GM12878 (cell line): ENCODE results near the gene RIC1. TPM values are rescaled to one million over a fixed set of nuclear protein-coding genes. Genes with fewer than 3 reads are reported as not detected.

ENCODE experiments used
- ASH2L ChIP-seq: fragments of 300-600, 200-600 bp; sonication (generic); IDR thresholded peaks from 2 replicates; pipeline ENCODE4 v1.6.1; 2017; ENCODE audit warnings: low read depth, mild to moderate bottlenecking, borderline replicate concordance
- CUX1 ChIP-seq: IDR thresholded peaks from 2 replicates; pipeline ENCODE4 v1.6.1; 2012; ENCODE audit warnings: improper control_type of control experiment, low read depth, low read length; ENCODE audit not compliant: insufficient replicate concordance
- EZH2 ChIP-seq: IDR thresholded peaks from 2 replicates; pipeline ENCODE4 v1.6.1; 2012; ENCODE audit warnings: low read depth, mild to moderate bottlenecking, control low read depth, inconsistent platforms, low read length, borderline replicate concordance; ENCODE audit not compliant: control insufficient read depth
- GABPA ChIP-seq: IDR thresholded peaks from 2 replicates; pipeline ENCODE4 v1.6.1; 2014; ENCODE audit warnings: antibody characterized with exemption, low read depth, mild to moderate bottlenecking, inconsistent platforms
- HDAC6 ChIP-seq: fragments of 200-600 bp; sonication (generic); IDR thresholded peaks from one replicate; pipeline ENCODE4 v1.8.0; 2017; ENCODE audit warnings: antibody characterized with exemption; ENCODE audit not compliant: unreplicated experiment
- NFYA ChIP-seq: IDR thresholded peaks from 2 replicates; pipeline ENCODE4 v1.6.1; 2011; ENCODE audit warnings: low read depth, mild to moderate bottlenecking, low read length, improper control_type of control experiment, borderline replicate concordance
- NR2F1 ChIP-seq: fragments of 450-650 bp; conservative IDR thresholded peaks from 2 replicates; pipeline ENCODE4 v1.6.1; 2017; ENCODE audit warnings: mild to moderate bottlenecking
- RBBP5 ChIP-seq: fragments of 200-600 bp; sonication (generic); conservative IDR thresholded peaks from 2 replicates; pipeline ENCODE4 v1.6.1; 2016
- RELA ChIP-seq: fragments of 450-650 bp; IDR thresholded peaks from 2 replicates; pipeline ENCODE4 v1.8.0; 2014; ENCODE audit warnings: borderline replicate concordance; ENCODE audit not compliant: partially characterized antibody
- SIN3A ChIP-seq: IDR thresholded peaks from 2 replicates; pipeline ENCODE4 v1.6.1; 2012; ENCODE audit warnings: low read depth, low read length, improper control_type of control experiment
- SREBF2 ChIP-seq: IDR thresholded peaks from 2 replicates; pipeline ENCODE4 v1.6.1; 2012; ENCODE audit warnings: mild to moderate bottlenecking, low read length
- TCF12 ChIP-seq: IDR thresholded peaks from 2 replicates; pipeline ENCODE4 v1.6.1; 2011; ENCODE audit warnings: low read depth, mild to moderate bottlenecking, low read length
- WRNIP1 ChIP-seq: IDR thresholded peaks from 2 replicates; pipeline ENCODE4 v1.6.1; 2011; ENCODE audit warnings: low read depth, low read length, improper control_type of control experiment, borderline replicate concordance
- ZZZ3 ChIP-seq: IDR thresholded peaks from 2 replicates; pipeline ENCODE4 v1.6.1; 2011; ENCODE audit warnings: low read depth; ENCODE audit not compliant: control insufficient read depth, insufficient read length
- polyA plus RNA-seq, 11 experiments: library from polyadenylated mRNA; depleted of rRNA in 4 of 11; unstranded in 6 of 11; stranded (reverse) in 5 of 11; fragments of >200 nt; fragmentation: Nextera tagmentation in 4 of 11; fragmentation: Illumina TruSeq in 1 of 11; extraction: Ambion mirVana in 4 of 11; extraction: Trizol in 1 of 11; gene quantifications; 1 replicate in 1 of 11; 2 replicates in 10 of 11; pipeline versions ENCODE4 v1.2.1 to v1.2.3, GENCODE V29; 2011 to 2016; ENCODE audit warnings: inconsistent platforms in 2 of 11, missing spikeins in 2 of 11, low read depth in 1 of 11
- total RNA-seq, 4 experiments: library from RNA; depleted of rRNA in 3 of 4; stranded (reverse); fragments of >200 nt in 3 of 4; fragmentation: Illumina TruSeq in 1 of 4; extraction: Trizol in 1 of 4; gene quantifications; 2 replicates each; pipeline versions ENCODE4 v1.2.1 to v1.2.3, GENCODE V29; 2013 to 2021
- TF ChIP-seq, protein P1 (sequence below): IDR thresholded peaks from 2 replicates; pipeline ENCODE4 v1.6.1; 2011; ENCODE audit warnings: borderline replicate concordance, low read depth, mild to moderate bottlenecking, moderate library complexity, mixed read lengths, low read length; ENCODE audit not compliant: insufficient read depth; ENCODE audit errors: extremely low read length
- TF ChIP-seq, protein P2 (sequence below): IDR thresholded peaks from 2 replicates; pipeline ENCODE4 v1.6.1; 2012; ENCODE audit warnings: low read depth, low read length, improper control_type of control experiment
- TF ChIP-seq, protein P3 (sequence below): fragments of 450-650 bp; formaldehyde crosslinking; IDR thresholded peaks from 2 replicates; pipeline ENCODE4 v1.4.0; 2020; ENCODE audit warnings: mild to moderate bottlenecking, moderate library complexity

Gene RIC1
- total and polyA plus RNA-seq, 10 of the 15 experiments (the other 5 are each of a cell fraction or from before 2014, with no cell fraction given): 6.2 to 59.8 (median 33.3) TPM

DNA sequence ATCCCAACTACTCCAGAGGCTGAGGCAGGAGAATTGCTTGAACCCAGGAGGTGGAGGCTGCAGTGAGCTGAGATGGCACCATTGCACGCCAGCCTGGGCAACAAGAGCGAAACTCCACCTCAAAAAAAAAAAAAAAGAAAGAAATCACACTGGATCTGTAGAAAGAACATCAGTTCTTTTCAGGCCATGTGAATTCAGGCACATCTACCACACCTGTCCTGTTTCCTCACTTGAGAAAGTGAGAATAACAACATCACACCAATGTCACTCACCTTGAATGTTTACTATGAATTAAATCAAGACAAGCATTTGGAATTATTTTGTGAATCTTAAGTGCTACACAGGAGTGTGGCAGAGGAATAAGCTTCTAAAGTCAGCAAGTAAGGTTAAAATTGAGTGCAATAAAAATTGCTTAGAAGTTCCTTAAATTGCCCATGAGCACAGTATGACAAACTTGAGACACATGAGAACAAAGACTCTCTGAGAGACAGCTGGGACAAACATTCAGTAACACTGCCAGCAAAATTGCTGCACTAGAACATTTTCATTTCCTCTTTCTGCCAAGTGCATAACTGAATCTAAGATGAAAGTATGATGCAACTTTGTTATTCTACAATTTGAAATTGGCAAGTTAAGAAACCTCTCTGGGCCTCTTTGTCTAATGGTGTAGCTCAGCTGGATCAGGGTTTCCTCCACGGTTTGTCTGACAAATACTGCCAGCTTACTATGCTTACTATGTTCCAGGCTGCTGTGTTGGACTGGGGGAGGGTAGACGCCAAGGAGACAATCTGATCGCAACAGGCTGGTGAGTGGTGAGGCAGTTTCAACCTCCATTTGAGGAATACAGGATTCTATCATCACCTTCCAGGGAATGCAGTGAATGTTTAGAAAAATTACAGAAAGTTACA lies 1.9 kb upstream of the RIC1 start (continued):
- TF ChIP-seq TCF12 (peak; percentile 85; the same call in 1 of the 2 replicates), NFYA (no peak), NR2F1 (no peak), SIN3A (0 out of 2 replicates have a peak, but pooled peaks have one; percentile 58), EZH2 (no peak), HDAC6 (no peak), GABPA (0 out of 2 replicates have a peak, but pooled peaks have one; percentile 28), SREBF2 (no peak), RELA (no peak), WRNIP1 (0 out of 2 replicates have a peak, but pooled peaks have one; percentile 83), ASH2L (0 out of 2 replicates have a peak, but pooled peaks have one; percentile 52), RBBP5 (no peak), ZZZ3 (no peak), CUX1 (no peak)
- TF ChIP-seq, protein P1, sequence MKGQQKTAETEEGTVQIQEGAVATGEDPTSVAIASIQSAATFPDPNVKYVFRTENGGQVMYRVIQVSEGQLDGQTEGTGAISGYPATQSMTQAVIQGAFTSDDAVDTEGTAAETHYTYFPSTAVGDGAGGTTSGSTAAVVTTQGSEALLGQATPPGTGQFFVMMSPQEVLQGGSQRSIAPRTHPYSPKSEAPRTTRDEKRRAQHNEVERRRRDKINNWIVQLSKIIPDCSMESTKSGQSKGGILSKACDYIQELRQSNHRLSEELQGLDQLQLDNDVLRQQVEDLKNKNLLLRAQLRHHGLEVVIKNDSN: no peak
- TF ChIP-seq, protein P2, sequence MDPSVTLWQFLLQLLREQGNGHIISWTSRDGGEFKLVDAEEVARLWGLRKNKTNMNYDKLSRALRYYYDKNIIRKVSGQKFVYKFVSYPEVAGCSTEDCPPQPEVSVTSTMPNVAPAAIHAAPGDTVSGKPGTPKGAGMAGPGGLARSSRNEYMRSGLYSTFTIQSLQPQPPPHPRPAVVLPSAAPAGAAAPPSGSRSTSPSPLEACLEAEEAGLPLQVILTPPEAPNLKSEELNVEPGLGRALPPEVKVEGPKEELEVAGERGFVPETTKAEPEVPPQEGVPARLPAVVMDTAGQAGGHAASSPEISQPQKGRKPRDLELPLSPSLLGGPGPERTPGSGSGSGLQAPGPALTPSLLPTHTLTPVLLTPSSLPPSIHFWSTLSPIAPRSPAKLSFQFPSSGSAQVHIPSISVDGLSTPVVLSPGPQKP: no peak
- TF ChIP-seq, protein P3, sequence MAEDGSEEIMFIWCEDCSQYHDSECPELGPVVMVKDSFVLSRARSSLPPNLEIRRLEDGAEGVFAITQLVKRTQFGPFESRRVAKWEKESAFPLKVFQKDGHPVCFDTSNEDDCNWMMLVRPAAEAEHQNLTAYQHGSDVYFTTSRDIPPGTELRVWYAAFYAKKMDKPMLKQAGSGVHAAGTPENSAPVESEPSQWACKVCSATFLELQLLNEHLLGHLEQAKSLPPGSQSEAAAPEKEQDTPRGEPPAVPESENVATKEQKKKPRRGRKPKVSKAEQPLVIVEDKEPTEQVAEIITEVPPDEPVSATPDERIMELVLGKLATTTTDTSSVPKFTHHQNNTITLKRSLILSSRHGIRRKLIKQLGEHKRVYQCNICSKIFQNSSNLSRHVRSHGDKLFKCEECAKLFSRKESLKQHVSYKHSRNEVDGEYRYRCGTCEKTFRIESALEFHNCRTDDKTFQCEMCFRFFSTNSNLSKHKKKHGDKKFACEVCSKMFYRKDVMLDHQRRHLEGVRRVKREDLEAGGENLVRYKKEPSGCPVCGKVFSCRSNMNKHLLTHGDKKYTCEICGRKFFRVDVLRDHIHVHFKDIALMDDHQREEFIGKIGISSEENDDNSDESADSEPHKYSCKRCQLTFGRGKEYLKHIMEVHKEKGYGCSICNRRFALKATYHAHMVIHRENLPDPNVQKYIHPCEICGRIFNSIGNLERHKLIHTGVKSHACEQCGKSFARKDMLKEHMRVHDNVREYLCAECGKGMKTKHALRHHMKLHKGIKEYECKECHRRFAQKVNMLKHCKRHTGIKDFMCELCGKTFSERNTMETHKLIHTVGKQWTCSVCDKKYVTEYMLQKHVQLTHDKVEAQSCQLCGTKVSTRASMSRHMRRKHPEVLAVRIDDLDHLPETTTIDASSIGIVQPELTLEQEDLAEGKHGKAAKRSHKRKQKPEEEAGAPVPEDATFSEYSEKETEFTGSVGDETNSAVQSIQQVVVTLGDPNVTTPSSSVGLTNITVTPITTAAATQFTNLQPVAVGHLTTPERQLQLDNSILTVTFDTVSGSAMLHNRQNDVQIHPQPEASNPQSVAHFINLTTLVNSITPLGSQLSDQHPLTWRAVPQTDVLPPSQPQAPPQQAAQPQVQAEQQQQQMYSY: no peak
